HepG2 (cell line): ENCODE measurements around the gene PSMB9. TPM values are rescaled to one million over a fixed set of nuclear protein-coding genes. Genes with fewer than 3 reads are reported as not detected.

Source experiments
- BHLHE40 ChIP-seq: IDR thresholded peaks from 2 replicates; pipeline ENCODE4 v1.6.1; 2011; ENCODE audit warnings: low read length, improper control_type of control experiment
- EP300 ChIP-seq, 3 experiments: sonication (generic) in 1 of 3; formaldehyde crosslinking in 1 of 3; IDR thresholded peaks; 2 replicates each; pipeline versions ENCODE4 v1.5.1 to v1.6.1; 2011 to 2020; ENCODE audit warnings: low read depth in 2 of 3, low read length in 2 of 3, borderline replicate concordance in 1 of 3, improper control_type of control experiment in 1 of 3, mild to moderate bottlenecking in 1 of 3, missing genetic modification reagents in 1 of 3, moderate library complexity in 1 of 3
- FOXJ3 ChIP-seq: sonication (generic); formaldehyde crosslinking; IDR thresholded peaks from 2 replicates; pipeline ENCODE4 v1.4.0; 2020; ENCODE audit warnings: missing genetic modification reagents, mild to moderate bottlenecking, borderline replicate concordance
- GPN1 ChIP-seq: sonication (generic); formaldehyde crosslinking; IDR thresholded peaks from 2 replicates; pipeline ENCODE4 v1.5.1; 2020; ENCODE audit warnings: missing genetic modification reagents, borderline replicate concordance
- HNRNPH1 ChIP-seq: fragments of 200-400 bp; formaldehyde crosslinking; optimal IDR thresholded peaks from 2 replicates; pipeline ENCODE3; 2017; ENCODE audit warnings: mild to moderate bottlenecking, low read depth, low read length
- HOXA3 ChIP-seq: sonication (generic); formaldehyde crosslinking; IDR thresholded peaks from 2 replicates; pipeline ENCODE4 v1.5.0; 2020; ENCODE audit warnings: missing genetic modification reagents
- KDM2A ChIP-seq: sonication (generic); formaldehyde crosslinking; IDR thresholded peaks from 2 replicates; pipeline ENCODE4 v1.4.0; 2020; ENCODE audit warnings: low read depth, missing genetic modification reagents, borderline replicate concordance
- MTA1 ChIP-seq: sonication (generic); formaldehyde crosslinking; IDR thresholded peaks from 2 replicates; pipeline ENCODE4 v1.4.0; 2020; ENCODE audit warnings: missing genetic modification reagents, mild to moderate bottlenecking, borderline replicate concordance
- NAIF1 ChIP-seq: sonication (generic); formaldehyde crosslinking; IDR thresholded peaks from 2 replicates; pipeline ENCODE4 v1.5.0; 2020; ENCODE audit warnings: mild to moderate bottlenecking, missing genetic modification reagents, borderline replicate concordance
- NFRKB ChIP-seq: fragments of 450-650 bp; IDR thresholded peaks from 2 replicates; pipeline ENCODE4 v1.6.1; 2017
- NFYC ChIP-seq: IDR thresholded peaks from 2 replicates; pipeline ENCODE4 v1.6.1; 2016; ENCODE audit warnings: missing genetic modification reagents, missing compliant biosample characterization
- SRY ChIP-seq: sonication (generic); formaldehyde crosslinking; IDR thresholded peaks from 2 replicates; pipeline ENCODE4 v1.8.0; 2022; ENCODE audit warnings: mild to moderate bottlenecking, missing genetic modification reagents
- TEAD2 ChIP-seq: sonication (generic); formaldehyde crosslinking; IDR thresholded peaks from 2 replicates; pipeline ENCODE4 v1.9.0; 2021; ENCODE audit warnings: missing genetic modification reagents
- TEAD3 ChIP-seq: optimal IDR thresholded peaks from 2 replicates; pipeline ENCODE3; 2016; ENCODE audit warnings: borderline replicate concordance
- WIZ ChIP-seq: sonication (generic); formaldehyde crosslinking; IDR thresholded peaks from 2 replicates; pipeline ENCODE4 v1.5.1; 2020; ENCODE audit warnings: mild to moderate bottlenecking, missing genetic modification reagents
- ZBTB42 ChIP-seq: sonication (generic); formaldehyde crosslinking; IDR thresholded peaks from 2 replicates; pipeline ENCODE4 v1.5.0; 2020; ENCODE audit warnings: mild to moderate bottlenecking, missing genetic modification reagents
- ZNF121 ChIP-seq: sonication (generic); formaldehyde crosslinking; IDR thresholded peaks from 2 replicates; pipeline ENCODE4 v1.5.0; 2020; ENCODE audit warnings: mild to moderate bottlenecking, missing genetic modification reagents
- ZNF354B ChIP-seq: sonication (generic); formaldehyde crosslinking; IDR thresholded peaks from 2 replicates; pipeline ENCODE4 v1.8.0; 2022; ENCODE audit warnings: mild to moderate bottlenecking, missing genetic modification reagents
- ZNF557 ChIP-seq: sonication (generic); formaldehyde crosslinking; IDR thresholded peaks from 2 replicates; pipeline ENCODE4 v1.4.0; 2020; ENCODE audit warnings: missing genetic modification reagents
- ZNF605 ChIP-seq: sonication (generic); formaldehyde crosslinking; IDR thresholded peaks from 2 replicates; pipeline ENCODE4 v1.8.0; 2022; ENCODE audit warnings: mild to moderate bottlenecking, missing genetic modification reagents
- ZSCAN29 ChIP-seq: sonication (generic); formaldehyde crosslinking; conservative IDR thresholded peaks from 2 replicates; pipeline ENCODE4 v1.4.0; 2020; ENCODE audit warnings: mild to moderate bottlenecking, missing genetic modification reagents
- polyA plus RNA-seq, 8 experiments: library from polyadenylated mRNA; depleted of rRNA in 3 of 8; stranded (reverse) in 7 of 8; unstranded in 1 of 8; fragments of >200 nt; fragmentation: Illumina TruSeq in 4 of 8; extraction: Trizol in 4 of 8; gene quantifications; 2 replicates each; pipeline versions ENCODE4 v1.2.1 to v1.2.3, GENCODE V29; 2011 to 2016; ENCODE audit warnings: low read depth in 4 of 8, missing spikeins in 1 of 8, mixed read lengths in 1 of 8; ENCODE audit not compliant: insufficient read depth in 1 of 8
- total RNA-seq, 5 experiments: library from RNA; depleted of rRNA; stranded (reverse); fragments of >200 nt; fragmentation: Illumina TruSeq; extraction: Trizol; gene quantifications; 2 replicates each; pipeline ENCODE4 v1.2.3, GENCODE V29; 2016; ENCODE audit warnings: low read depth in 1 of 5
- TF ChIP-seq, protein P1 (sequence below): sonication (generic); formaldehyde crosslinking; IDR thresholded peaks from 2 replicates; pipeline ENCODE4 v1.4.0; 2020; ENCODE audit warnings: missing genetic modification reagents, borderline replicate concordance
- TF ChIP-seq, protein P2 (sequence below): sonication (generic); formaldehyde crosslinking; IDR thresholded peaks from 2 replicates; pipeline ENCODE4 v1.4.0; 2020; ENCODE audit warnings: missing genetic modification reagents
- TF ChIP-seq, protein P3 (sequence below): sonication (generic); formaldehyde crosslinking; IDR thresholded peaks from 2 replicates; pipeline ENCODE4 v1.5.0; 2020; ENCODE audit warnings: mild to moderate bottlenecking, low read depth, missing genetic modification reagents, borderline replicate concordance

PSMB9 gene
- total and polyA plus RNA-seq, 2 of the 13 experiments (the other 11 are each of a cell fraction or from before 2014, with no cell fraction given), result 15.6 to 16.0 TPM

DNA sequence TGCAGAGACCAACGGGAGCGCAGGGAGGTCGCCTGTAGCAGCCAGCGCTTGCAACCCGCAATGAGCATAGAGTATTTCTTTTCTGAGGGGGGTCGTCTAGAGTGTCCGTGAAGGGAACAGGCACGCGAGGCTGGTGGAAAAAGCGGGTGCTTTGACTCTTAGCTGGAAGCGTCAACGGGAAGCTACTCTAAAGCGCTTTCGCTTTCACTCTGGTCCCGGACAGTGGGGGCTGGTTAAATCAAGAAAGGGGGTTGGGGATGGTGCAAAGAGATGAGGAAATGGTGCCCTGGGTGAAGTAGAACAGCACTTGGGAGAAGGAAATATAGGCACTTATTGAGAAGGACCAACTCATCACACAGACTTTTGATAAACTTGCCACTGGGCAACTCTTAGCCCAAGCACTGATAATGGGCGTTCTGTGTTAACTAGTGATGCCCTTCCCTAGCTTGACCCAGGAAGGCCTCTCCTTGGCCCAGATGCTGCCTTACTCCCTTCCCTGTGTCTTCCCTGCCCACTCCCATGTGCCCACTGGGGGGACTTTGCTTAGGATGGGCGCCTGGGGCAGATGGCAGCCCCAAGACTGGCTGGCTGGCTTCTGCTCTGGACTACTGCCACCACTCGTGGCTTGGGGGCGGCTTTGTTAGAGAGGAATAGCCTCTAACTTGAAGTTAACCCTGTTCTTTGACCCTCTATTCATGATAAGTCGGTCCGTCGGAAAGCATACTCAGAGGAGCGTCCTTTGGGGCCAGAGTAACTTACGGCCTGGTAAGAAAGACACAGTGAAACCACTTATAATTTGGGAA is 585 bp downstream of the PSMB9 start (continued):
- TF ChIP-seq, protein P1, sequence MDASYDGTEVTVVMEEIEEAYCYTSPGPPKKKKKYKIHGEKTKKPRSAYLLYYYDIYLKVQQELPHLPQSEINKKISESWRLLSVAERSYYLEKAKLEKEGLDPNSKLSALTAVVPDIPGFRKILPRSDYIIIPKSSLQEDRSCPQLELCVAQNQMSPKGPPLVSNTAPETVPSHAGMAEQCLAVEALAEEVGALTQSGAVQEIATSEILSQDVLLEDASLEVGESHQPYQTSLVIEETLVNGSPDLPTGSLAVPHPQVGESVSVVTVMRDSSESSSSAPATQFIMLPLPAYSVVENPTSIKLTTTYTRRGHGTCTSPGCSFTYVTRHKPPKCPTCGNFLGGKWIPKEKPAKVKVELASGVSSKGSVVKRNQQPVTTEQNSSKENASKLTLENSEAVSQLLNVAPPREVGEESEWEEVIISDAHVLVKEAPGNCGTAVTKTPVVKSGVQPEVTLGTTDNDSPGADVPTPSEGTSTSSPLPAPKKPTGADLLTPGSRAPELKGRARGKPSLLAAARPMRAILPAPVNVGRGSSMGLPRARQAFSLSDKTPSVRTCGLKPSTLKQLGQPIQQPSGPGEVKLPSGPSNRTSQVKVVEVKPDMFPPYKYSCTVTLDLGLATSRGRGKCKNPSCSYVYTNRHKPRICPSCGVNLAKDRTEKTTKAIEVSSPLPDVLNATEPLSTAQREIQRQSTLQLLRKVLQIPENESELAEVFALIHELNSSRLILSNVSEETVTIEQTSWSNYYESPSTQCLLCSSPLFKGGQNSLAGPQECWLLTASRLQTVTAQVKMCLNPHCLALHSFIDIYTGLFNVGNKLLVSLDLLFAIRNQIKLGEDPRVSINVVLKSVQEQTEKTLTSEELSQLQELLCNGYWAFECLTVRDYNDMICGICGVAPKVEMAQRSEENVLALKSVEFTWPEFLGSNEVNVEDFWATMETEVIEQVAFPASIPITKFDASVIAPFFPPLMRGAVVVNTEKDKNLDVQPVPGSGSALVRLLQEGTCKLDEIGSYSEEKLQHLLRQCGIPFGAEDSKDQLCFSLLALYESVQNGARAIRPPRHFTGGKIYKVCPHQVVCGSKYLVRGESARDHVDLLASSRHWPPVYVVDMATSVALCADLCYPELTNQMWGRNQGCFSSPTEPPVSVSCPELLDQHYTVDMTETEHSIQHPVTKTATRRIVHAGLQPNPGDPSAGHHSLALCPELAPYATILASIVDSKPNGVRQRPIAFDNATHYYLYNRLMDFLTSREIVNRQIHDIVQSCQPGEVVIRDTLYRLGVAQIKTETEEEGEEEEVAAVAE (CRISPR knock-in tag), result no peak
- TF ChIP-seq HOXA3, result no peak
- TF ChIP-seq TEAD2 (CRISPR knock-in tag), result no peak
- no peak for TF ChIP-seq ZSCAN29 (CRISPR knock-in tag)
- TF ChIP-seq MTA1 (CRISPR knock-in tag), result no peak
- no peak for TF ChIP-seq HNRNPH1
- no peak for TF ChIP-seq ZNF605 (CRISPR knock-in tag)
- TF ChIP-seq ZNF557 (CRISPR knock-in tag), result no peak
- no peak for TF ChIP-seq NAIF1 (CRISPR knock-in tag)
- 0 out of 2 replicates have a peak, but pooled peaks have one; percentile 13 for TF ChIP-seq SRY (CRISPR knock-in tag)
- no peak for TF ChIP-seq EP300 (IDR thresholded peaks at IDR 0.05; ENCODE audit: low read depth in 2 of 2, low read length in 2 of 2)
- no peak for TF ChIP-seq EP300 (CRISPR knock-in tag; IDR thresholded peaks at IDR 0.05; ENCODE audit: borderline replicate concordance)
- TF ChIP-seq NFRKB, result no peak
- TF ChIP-seq FOXJ3, result no peak
- TF ChIP-seq, protein P2, sequence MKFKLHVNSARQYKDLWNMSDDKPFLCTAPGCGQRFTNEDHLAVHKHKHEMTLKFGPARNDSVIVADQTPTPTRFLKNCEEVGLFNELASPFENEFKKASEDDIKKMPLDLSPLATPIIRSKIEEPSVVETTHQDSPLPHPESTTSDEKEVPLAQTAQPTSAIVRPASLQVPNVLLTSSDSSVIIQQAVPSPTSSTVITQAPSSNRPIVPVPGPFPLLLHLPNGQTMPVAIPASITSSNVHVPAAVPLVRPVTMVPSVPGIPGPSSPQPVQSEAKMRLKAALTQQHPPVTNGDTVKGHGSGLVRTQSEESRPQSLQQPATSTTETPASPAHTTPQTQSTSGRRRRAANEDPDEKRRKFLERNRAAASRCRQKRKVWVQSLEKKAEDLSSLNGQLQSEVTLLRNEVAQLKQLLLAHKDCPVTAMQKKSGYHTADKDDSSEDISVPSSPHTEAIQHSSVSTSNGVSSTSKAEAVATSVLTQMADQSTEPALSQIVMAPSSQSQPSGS (CRISPR knock-in tag), result no peak
- 0 out of 2 replicates have a peak, but pooled peaks have one; percentile 13 for TF ChIP-seq WIZ
- TF ChIP-seq ZNF121 (CRISPR knock-in tag), result no peak
- no peak for TF ChIP-seq NFYC
- no peak for TF ChIP-seq BHLHE40
- no peak for TF ChIP-seq ZBTB42
- no peak for TF ChIP-seq GPN1
- no peak for TF ChIP-seq TEAD3
- TF ChIP-seq ZNF354B (CRISPR knock-in tag), result no peak
- TF ChIP-seq, protein P3, sequence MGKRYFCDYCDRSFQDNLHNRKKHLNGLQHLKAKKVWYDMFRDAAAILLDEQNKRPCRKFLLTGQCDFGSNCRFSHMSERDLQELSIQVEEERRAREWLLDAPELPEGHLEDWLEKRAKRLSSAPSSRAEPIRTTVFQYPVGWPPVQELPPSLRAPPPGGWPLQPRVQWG, result no peak
- no peak for TF ChIP-seq KDM2A (CRISPR knock-in tag)
